Chondrocyte (in vitro differentiated cells): ENCODE data around the gene LZTS2. TPM values are rescaled to one million over a fixed set of nuclear protein-coding genes. Genes with fewer than 3 reads are reported as not detected.

ENCODE experiments used
- DNase-seq: peaks from one replicate; pipeline ENCODE4 v3.0.0; 2021; ENCODE audit warnings: mixed read lengths, low spot score
- H3K27ac Mint-ChIP-seq: one replicate; pipeline ENCODE4 v1.8.0; 2021; ENCODE audit warnings: mild to moderate bottlenecking, moderate library complexity, mixed read lengths; ENCODE audit not compliant: unreplicated experiment
- H3K27me3 Mint-ChIP-seq: 2 replicates; pipeline ENCODE4 v1.8.0; 2021; ENCODE audit warnings: low read depth, mixed read lengths
- H3K36me3 Mint-ChIP-seq: 2 replicates; pipeline ENCODE4 v1.8.0; 2021; ENCODE audit warnings: low read depth, mixed read lengths
- H3K4me1 Mint-ChIP-seq: 2 replicates; pipeline ENCODE4 v1.8.0; 2021; ENCODE audit warnings: low read depth, mild to moderate bottlenecking, mixed read lengths
- H3K4me3 Mint-ChIP-seq: one replicate; pipeline ENCODE4 v1.8.0; 2021; ENCODE audit warnings: mild to moderate bottlenecking, moderate library complexity, mixed read lengths; ENCODE audit not compliant: unreplicated experiment
- H3K9me3 Mint-ChIP-seq: 2 replicates; pipeline ENCODE4 v1.8.0; 2021; ENCODE audit warnings: low read depth, mixed read lengths
- total RNA-seq: library from RNA; stranded (reverse); gene quantifications from 3 replicates; pipeline ENCODE4 v1.2.1, GENCODE V29; 2021
- TF ChIP-seq, protein P1 (sequence below): fragments of 200-600 bp; sonication (generic); IDR thresholded peaks from 2 replicates; pipeline ENCODE4 v1.5.0; 2021; ENCODE audit warnings: antibody characterized with exemption, mild to moderate bottlenecking, moderate library complexity

The LZTS2 gene
- total RNA-seq, 1 donor from 2014 or later = 79.4 TPM

DNA sequence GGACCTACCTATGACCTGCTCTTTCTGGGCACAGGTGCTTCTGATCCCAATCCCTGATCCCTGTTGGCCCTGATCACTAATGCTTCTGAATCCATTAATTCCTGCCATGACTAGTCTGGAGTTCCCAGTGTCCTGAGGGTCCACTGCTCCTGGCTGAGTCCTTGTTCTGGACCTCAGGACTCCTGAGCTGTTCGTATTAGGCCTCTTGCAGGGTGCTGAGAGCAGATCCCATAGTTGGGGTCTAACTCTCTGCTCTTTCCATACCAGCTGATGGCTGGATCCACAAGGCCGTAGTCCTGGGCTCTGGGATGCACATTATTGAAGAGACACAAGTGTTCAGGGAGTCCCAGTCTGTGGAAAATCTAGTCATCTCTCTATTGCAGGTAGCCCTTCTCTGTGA lies 19.3 kb upstream of the LZTS2 start:
- H3K4me3 Mint-ChIP-seq = no peak overlapping the region
- TF ChIP-seq, protein P1, sequence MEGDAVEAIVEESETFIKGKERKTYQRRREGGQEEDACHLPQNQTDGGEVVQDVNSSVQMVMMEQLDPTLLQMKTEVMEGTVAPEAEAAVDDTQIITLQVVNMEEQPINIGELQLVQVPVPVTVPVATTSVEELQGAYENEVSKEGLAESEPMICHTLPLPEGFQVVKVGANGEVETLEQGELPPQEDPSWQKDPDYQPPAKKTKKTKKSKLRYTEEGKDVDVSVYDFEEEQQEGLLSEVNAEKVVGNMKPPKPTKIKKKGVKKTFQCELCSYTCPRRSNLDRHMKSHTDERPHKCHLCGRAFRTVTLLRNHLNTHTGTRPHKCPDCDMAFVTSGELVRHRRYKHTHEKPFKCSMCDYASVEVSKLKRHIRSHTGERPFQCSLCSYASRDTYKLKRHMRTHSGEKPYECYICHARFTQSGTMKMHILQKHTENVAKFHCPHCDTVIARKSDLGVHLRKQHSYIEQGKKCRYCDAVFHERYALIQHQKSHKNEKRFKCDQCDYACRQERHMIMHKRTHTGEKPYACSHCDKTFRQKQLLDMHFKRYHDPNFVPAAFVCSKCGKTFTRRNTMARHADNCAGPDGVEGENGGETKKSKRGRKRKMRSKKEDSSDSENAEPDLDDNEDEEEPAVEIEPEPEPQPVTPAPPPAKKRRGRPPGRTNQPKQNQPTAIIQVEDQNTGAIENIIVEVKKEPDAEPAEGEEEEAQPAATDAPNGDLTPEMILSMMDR = no peak
- peak; percentile 5 for DNase-seq
- no peak overlapping the region for H3K27ac Mint-ChIP-seq
- peaks cover 6% of the 10 kb centered on the region for H3K36me3 Mint-ChIP-seq
- H3K4me1 Mint-ChIP-seq = peaks cover 3% of the 10 kb centered on the region
- no peaks in the 10 kb centered on the region for H3K27me3 Mint-ChIP-seq
- H3K9me3 Mint-ChIP-seq = no peaks in the 10 kb centered on the region

DNA sequence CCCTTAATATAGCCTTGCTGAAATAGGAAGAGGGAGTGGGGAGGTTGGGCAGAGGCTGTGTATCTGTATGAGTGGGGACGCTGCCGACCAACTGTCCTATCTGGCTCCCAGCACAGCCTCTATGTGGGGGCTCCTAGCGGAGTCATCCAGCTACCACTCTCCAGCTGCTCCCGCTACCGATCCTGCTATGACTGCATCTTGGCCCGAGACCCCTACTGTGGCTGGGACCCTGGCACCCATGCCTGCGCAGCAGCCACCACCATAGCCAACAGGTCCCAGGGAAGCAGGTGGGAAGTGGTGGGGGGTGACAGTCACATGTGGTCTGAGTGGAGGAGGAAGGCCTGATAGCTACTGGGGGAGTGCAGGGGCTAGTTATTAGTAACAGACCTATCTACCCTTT lies 18.9 kb upstream of the LZTS2 start:
- H3K36me3 Mint-ChIP-seq = peaks cover 6% of the 10 kb centered on the region
- DNase-seq = peak; percentile 64

DNA sequence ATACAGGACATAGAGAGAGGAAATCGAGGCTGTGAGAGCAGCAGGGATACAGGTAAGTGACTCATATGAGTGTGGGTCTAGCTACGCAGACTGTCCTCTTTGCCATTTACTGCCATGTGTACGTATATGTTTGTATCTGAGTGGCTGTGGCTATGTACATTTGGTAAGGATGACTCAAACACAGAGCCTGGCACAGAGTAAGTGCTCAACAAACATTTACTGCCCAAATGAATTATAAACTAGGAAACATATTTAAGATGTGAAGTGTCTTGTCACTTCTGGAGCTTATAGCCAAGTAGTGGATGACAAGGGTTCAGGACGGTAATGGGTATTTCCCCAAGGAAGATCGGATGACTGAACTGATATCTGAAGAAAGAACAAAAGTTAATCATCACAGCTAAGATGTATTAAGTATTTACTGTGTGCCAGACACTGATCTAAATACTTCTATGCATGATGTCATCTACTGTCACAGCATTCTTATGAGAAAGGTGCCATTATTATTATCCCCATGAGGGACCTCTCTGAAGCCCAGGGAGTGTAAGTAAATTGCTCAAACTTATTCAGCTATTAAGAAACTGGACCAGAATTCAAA lies 18.3 kb upstream of the LZTS2 start:
- peaks cover 9% of the 10 kb centered on the region for H3K4me1 Mint-ChIP-seq
- H3K36me3 Mint-ChIP-seq = peaks cover 6% of the 10 kb centered on the region
- no peak overlapping the region for H3K4me3 Mint-ChIP-seq
- TF ChIP-seq, protein P1 = no peak
- no peaks in the 10 kb centered on the region for H3K27me3 Mint-ChIP-seq
- no peak for DNase-seq
- no peaks in the 10 kb centered on the region for H3K9me3 Mint-ChIP-seq
- H3K27ac Mint-ChIP-seq = no peak overlapping the region

More for the DNA sequence above, 18.9 kb upstream of the LZTS2 start:
- peaks cover 3% of the 10 kb centered on the region for H3K4me1 Mint-ChIP-seq
- no peak overlapping the region for H3K4me3 Mint-ChIP-seq
- H3K27ac Mint-ChIP-seq = no peak overlapping the region
- H3K27me3 Mint-ChIP-seq = no peaks in the 10 kb centered on the region
- TF ChIP-seq, protein P1 = no peak
- H3K9me3 Mint-ChIP-seq = no peaks in the 10 kb centered on the region

DNA sequence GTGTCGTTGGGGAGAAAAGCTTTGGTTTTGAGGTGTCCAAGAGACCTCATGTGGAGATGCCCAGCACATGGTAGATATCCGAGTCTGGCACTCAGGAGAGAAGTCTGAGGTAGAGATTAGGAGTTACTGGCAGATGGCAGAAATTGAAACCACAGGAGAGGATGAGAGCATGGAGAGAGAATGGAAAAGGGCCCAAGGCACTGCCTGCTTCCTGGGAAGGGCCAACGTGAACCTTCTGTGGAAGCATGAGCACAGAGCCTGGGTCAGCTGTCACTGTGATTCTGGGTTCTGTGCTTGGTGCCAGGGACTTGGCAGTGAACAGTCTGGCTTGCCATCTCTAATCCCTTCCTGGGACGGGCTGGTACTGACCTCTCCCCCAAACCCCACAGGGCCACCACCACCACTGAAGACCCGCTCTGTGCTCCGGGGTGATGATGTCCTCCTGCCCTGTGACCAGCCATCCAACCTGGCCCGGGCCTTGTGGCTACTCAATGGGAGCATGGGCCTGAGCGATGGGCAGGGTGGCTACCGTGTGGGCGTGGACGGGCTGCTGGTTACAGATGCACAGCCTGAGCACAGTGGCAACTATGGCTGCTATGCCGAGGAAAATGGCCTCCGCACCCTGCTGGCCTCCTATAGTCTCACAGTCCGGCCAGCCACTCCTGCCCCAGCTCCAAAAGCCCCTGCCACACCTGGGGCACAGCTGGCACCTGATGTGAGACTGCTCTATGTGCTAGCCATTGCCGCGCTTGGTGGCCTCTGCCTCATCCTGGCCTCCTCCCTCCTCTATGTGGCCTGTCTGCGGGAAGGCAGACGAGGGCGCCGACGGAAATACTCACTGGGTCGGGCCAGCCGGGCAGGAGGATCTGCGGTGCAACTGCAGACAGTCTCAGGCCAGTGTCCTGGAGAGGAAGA lies 16.4 kb upstream of the LZTS2 start:
- Mint-ChIP-seq H3K4me3 (no peak overlapping the region), H3K4me1 (peaks cover 26% of the 10 kb centered on the region)

More for the DNA sequence above, 16.4 kb upstream of the LZTS2 start:
- peak; percentile 88 for DNase-seq
- no peaks in the 10 kb centered on the region for H3K9me3 Mint-ChIP-seq
- H3K27ac Mint-ChIP-seq = no peak overlapping the region
- H3K36me3 Mint-ChIP-seq = peaks cover 6% of the 10 kb centered on the region
- TF ChIP-seq, protein P1 = no peak
- H3K27me3 Mint-ChIP-seq = no peaks in the 10 kb centered on the region
